GM21723 (cell line): ENCODE data around the gene DOK1.

Experiments used
- ATAC-seq: cut with Tn5 transposase; IDR thresholded peaks from one replicate; pipeline ENCODE4 v1.9.1; 2021; ENCODE audit warnings: mild to moderate bottlenecking, moderate library complexity; ENCODE audit not compliant: unreplicated experiment

Gene DOK1

DNA sequence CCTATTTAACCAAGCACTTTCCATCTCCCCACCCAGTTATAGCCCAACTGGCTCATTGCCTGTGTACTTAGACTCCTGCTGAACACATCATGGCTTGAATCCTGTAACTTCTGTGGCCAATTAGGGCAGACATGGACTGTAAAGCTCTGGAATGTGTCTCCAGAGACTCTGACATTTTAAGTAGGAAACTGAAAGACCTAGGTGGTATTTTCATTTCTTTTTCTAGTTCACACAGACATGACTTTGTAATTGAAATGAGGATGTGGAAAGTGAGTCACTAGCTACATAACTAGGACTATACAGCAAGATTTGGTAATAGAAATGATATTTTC lies 12.2 kb downstream of the DOK1 start:
- no peak for ATAC-seq

DNA sequence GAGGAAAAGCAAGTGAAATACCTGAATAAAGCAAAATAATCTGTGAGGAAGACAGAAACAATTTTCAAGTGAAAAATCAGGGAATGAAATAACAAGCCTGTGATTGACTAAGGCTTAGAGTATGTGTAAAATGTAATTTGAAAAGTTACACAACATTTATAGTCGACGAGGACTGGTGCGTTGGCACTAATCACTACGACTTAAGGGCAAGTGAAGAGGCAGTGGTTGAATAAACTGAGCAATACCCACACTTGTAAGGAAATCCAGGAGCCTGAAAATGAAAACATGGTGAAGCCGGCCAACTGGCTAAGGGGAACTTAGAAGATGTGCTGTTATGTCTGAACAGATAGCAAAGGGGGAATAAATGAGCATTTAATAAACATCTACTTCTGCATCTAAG lies 13.4 kb downstream of the DOK1 start:
- ATAC-seq = no peak

DNA sequence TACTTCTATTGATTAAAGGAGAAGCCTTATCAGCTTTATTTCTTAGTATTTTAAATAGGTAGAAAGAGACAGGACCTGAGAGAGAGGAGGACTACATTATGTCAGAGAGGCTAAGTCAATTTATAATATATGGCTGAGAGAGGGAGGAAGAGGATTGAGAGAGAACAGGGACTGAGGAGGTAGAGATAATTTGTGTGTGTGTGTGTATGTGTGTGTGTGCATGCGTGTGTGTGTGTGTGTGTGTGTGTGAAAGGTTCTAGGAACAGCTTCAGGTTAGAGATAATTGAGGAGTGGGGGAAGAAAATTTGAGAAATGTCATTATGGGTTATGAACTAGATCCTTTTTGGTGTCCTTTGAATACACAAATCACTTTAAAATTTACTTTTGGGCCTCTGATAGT lies 15.2 kb downstream of the DOK1 start:
- no peak for ATAC-seq

DNA sequence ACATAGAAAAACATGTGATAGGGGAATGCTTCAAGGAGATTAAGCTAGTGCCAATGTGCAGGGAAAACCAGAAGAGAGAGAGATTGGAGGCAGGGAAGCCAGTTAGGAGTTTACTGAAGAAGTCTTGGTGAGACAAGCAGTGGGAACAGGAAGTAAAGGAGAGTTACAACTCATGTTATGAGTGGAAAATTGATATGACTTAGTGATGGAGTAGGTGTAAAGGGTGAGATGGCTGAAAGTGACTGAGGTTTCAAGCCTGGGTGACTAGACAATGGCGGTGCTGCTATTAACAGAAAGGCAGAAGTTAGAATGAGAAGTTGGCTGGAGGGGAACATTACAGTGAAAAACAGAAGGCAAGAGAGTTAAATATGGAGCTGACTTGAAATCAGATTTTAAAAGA lies 16.5 kb downstream of the DOK1 start:
- peak; percentile 73 for ATAC-seq

DNA sequence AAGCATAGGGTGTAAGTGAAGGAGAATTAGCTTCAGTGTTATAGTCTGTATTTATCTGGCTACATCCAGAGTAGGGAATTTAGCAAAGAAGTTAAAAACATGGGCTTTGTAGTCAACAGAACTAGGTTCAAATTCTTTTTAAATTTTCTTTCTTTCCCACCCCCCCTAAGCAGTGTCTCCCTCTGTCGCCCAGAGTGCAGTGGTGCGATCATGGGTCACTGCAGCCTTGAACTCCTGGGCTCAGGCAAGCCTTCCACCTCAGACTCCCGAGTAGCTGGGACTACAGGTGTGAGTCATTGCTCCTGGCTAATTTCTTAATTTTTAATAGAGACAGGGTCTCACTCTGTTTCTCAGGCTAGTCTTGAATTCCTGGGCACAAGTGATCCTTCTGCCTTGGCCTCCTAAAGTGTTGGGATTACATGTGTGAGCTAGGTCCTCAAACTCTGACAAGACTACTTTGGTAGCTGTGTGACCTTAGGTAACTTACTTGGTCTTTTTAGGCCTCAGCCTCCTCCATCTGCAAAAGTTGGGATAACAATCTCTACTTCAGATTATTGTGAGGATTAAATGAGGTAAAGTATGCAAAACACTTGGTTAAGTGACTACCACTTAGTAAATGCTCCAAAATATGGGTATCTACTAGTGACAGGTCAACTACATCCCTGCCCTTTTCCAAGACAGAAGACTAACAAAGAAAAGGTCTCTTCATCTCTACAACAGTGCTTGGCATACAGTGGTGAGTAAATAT lies 17.8 kb downstream of the DOK1 start:
- no peak for ATAC-seq

DNA sequence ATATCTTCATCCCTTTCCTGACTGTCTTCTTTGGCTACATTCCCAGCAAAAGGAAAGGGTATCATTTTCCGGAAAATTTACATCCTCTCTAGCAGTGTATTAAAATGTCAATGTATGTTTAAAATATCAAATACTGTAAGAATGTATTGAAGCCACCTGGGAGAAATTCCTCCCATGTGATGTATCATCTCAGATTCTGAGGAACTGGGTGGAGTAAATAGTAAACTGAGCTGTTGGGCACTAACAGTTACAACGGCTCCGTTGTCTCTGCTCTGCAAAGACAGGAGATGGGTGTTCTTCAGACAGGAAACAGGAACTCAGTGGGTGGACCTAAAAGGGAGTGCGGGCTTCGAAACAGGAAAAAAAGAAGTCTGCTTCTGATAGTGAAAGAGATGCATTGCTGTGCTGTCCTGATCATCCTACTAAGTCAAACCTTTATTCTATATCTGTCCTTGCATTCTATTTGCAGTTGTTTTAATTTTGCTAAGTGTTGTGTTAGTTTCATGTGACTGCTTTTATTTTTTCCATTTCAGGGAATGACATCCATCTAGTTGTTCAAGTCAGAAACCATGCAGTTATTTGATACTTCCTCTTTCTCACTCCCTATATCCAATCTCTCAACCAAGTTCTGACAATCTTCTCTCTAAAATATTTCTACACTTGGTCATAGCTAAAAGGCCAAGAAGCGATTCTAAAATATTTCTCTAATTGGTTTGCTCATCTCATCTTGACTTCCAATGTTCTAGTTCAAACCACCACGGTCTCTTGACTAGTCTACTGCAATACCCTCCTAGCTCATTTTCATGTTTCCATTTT lies 19.4 kb downstream of the DOK1 start:
- peak; percentile 33 for ATAC-seq

DNA sequence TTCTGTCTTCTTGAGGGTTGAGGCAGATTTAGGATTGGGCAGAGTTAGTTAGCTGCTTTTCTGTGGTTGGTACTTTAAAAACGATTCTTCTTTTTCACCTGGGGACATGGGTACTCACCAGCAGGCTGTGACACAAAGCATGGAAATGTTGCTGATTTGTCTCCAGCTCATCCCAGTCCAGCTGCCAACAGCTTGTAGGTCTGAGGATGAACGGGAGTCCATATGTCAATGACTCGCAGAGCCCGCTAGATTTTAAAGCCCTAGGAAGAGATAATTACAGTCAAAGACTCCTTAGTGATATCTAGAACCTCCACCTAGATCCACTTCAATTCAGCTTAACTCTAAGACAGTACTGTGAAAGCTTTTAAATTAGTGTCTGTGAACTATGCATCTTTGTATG lies 20.8 kb downstream of the DOK1 start:
- ATAC-seq = no peak

DNA sequence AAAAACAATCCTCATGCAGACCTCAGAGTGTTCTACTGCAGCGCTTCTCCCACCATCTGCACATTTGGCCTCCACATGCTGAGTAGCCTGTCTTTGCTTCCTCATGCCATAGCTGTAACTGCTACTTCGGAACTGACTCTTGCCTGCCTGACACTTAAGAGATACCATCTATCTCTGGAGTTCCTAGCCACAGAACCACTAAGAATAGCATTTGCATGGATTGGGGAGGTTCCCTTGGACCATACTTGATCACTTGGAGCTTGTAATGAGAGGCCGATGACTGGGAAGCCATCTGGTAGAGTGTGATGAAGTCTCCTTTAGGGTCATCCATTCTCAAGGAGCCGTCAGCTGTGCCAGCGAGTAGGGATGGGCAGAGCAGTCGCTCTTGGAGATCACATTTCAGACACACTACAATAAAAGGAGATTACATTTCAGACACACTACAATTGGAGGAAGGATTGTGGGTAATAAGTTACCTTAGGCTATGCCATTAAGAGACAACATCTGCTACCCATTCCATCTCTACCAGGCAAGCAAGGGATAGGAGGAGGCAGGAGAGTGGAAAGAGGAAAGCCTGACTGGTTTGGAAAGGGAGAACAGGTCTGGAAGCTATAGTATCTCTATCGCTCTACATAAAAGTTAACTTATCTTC lies 21.8 kb downstream of the DOK1 start:
- no peak for ATAC-seq

DNA sequence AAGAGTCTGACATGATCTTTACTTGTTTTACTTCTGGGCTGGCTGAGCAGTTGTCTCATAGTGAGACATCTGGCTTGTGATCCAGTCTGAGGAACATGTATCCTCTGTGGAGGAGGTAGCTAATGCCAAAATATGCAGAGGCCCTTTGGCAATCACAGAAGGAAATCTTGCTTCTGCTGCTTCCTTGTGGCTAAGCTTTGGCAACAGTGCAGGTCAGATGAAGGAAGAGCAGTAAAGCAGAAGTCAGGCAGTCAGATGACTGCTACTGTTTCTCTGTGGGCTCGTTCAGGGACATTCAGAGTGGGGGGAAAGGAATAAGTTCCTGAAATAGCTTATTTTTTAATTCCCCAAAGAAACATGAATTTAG lies 22.3 kb downstream of the DOK1 start:
- no peak for ATAC-seq

DNA sequence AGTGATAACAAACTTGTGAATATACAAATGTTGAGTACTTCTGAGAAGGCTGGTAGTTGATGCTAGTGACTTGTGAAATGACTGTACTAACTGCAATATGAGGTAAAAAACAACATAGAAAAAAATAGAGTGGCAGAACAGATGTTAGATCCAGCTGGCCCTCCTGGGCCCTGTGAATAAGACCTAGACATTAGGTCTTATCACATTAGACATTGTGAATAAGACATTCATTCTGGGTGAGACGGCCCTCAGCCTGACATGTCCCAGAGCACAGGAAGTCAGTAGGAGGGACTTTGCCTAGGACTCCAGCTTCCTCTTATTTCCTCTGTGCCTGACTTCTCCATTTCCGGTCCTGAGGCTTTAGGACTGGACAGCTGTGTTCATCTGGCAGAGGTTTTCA lies 22.9 kb downstream of the DOK1 start:
- no peak for ATAC-seq

DNA sequence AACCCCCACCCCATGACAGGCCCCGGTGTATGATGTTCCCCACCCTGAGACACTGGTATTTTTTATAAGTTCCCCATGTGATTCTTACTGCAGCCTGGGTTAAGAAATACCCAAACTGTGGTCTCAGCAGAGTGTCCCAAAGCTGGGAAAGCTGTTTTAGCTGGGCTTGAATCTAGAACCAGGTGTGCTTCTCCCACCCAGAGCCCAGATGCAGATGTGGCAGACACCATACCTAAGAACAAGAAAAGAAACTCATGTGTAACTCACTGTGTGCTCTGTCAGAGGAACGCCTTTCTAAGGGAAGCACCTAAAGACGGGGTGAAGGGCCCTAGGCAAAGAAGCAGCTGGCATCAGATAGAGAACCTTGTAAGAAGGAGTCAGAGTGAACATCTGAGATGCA lies 23.9 kb downstream of the DOK1 start:
- peak; percentile 64 for ATAC-seq

DNA sequence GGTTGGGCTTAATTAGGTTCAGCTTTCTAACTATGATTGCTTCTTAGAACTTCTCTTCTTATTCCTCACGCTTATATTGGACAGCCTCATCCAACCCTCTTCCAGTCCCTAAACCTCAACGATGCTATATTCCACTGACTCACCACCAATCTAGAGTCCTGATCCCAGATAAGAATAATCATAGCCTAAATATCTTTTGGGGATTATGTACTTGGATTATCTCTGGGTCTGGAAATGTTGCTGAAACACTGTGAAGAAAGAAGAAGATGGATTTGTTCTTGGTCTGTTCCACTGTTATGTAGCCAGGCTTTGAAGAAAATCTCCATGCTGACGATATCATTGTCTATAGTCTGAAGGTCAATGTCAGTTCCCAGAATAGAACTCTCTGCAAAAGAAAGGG lies 26.9 kb downstream of the DOK1 start:
- no peak for ATAC-seq

DNA sequence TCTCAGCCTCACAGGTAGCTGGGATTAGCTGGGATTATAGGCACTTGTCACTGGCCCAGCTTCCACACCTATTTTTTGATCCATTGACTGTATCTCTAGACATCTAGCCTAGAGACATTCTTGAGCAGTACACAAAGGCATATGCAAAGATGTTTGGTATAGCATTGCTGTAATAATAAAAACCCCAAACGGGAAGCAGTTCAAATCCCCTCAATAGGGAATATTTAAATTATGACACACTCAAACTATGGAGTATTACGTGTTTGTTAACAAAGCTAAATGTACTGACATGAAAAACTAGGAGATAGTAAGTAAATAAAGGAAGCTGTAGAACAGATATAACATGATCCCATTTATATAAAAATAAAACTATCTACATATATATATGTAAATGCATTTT lies 27.7 kb downstream of the DOK1 start:
- ATAC-seq = no peak

DNA sequence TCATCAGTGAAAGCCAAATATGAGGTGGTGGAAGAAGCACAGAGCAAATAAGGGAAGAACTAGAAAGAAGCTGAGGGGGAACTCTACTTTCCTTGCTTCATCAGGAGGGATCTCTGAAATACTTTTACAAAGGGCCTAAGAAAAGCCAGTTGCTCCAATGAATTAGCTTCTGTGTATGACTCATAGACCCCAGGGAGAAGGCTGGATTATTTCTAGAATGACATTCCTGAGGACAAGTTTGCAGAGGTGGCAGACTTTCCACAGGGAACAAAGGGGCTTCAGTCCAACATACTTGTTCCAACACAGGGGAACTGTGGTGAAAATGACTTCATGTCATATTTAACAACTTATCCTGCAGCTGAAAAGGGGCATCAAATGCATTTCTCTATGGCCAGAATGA lies 29.0 kb downstream of the DOK1 start:
- ATAC-seq = no peak

DNA sequence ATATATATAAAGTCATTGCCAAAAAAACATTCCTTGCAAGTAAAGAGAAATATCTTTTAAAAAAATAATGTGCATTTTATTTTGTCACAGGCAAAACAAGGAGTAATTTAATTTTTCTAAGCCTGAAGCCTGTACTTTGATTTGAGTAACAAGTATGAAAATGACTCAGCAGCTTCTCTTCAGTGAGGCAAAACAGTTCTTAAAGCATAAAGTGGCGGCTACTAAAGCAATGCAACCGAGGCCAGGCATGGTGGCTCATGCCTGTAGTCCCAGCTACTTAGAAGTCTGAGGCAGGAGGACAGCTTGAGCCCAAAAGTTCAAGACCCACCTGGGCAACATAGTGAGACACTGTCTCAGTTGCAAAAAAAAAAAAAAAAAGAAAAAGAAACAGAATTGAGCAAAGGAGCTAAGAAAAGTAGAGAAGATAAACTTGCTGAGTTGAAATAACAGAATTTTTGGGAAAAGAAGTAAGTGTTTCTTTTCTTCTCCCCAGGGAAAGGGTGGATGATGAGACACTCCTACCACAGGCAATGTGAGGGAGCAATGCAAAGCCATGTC lies 29.6 kb downstream of the DOK1 start:
- peak; percentile 65 for ATAC-seq

DNA sequence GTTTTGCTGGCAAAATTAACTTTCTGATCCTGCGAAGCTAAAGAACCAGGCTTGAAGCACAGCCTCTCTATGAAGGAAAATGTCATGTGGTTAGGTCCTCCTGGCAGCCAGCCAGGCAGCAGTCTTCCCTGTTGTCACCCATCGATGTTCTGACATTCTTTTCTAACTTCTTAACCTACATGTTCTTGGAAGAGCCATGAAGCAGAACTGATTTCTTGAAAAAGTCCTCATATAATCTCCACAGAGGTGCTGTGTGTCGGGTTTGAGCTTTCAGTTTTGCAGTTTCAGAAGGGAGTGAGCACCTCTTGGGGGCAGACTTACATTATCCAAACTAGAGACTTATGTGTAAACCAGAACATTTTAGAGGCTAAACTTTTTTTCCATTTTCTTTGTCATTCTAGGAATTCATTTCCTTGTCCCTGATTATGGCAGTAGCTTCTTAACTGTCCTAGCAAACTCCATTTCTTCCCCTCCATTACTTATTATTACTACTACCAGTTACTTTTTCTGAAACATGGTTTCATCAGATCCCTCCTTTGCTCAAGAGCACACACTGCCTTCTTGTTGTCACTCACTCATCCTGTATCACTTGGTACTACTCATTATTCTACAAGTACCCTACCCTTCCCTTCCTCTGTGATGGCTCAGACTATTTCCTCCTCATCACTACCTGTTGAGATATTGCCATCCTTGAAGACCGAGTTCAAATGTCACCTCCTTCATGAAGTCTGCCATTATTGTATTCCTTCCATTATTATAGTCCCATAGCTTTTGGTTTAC lies 31.1 kb downstream of the DOK1 start:
- ATAC-seq = peak; percentile 45

DNA sequence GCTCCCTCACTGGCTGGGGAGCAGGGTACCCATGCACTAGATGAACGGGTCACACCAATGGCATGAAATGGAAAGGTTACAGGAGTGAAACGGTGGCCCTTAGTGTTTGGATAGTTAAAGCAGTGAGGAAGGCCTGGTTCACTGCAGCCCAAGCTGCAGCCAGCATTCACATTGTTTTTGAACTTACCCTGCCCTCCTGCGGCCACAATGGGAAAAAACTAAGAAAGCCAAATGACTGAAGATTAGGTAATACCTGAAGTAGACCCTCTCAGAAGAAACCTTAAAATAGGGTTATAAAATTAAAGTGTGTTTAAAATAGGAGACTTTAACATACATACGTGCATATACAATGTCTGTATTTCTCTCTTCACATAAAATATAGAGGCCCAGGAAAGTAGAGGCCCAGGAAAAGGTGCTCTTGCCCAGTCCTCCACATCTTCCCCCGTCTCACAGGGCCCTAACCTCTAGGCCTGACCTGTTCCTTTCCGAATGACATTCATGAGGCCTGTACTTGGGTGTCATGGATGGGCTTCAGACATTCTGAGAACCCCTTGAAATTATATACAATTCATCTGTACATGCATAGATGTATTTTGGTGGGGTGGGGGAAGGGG lies 33.3 kb downstream of the DOK1 start:
- ATAC-seq = peak; percentile 56

DNA sequence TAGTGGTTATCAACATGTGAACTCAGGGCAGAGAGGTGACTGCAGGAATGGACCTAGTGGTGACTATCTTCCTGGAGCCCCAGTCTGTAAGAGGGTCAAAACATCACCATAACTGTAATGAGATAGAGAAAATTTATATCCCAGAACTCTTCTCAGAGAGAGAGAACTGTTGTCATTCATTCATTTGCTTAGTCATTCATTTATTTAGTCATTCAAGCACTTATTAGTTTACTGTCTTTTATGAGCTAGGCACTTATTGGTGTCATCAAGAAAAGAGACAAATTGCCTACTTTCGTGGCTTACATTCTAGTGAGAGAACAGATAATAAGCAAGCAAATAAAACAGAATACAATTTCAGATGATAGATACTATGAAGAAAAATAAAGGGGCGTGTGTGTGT lies 34.1 kb downstream of the DOK1 start:
- no peak for ATAC-seq

DNA sequence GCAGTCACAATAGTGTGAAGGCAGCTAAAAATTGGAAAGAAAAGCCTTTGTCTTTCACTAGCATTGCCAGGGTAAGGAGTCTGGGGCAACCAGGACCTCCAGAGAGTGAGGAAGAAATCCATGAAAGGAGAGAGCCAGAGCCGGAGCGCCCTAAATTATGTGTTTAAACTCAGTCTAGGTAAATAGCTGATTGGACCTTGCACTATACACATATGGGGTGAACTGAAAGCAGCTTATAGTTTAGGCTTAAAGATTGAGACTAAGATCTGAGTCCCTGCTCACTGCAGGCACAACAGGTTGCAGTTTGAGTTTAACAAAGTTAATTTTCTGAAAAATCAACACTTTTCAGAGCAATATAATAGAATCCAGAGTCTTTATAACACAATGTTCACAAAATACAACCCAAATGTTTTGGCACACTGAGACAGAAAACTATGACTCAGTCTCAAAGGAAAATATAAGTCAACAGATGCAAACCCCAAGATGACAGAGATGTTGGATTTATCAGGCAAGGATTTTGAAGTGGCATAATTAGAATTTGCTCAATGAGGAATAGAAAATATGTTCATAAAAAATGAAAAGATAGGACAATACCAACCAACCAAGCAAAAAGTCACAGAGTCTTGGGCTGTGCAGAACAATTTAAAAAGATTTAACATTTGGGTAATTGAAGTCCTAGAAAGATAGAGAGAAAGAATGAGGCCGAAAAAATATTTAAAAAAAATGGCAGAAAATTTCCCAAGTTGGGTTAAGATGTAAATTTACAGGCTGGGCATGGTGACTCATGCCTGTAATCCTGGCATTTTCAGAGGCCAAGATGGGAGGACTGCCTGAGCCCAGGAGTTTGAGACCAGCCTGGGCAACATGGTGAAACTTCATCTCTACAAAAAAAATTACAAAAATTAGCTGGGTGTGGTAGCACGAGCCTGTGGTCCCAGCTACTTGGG lies 39.6 kb downstream of the DOK1 start:
- no peak for ATAC-seq

DNA sequence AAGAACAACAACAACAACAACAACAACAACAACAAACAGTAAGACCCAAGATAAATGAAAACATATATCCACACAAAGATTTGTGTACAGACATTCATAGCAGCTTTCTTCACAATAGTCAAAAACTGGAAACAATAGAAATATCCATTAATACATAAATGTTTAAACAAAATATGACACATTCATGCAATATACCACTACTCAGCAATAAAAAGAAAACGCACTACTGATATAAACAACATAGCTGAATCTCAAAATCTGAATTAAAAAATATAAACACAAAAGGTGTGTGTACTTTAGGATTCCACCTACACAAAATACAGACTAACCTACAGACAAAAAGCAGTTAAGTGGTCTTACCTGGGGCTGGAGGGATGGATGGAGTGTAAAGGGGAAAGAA lies 42.1 kb downstream of the DOK1 start:
- no peak for ATAC-seq
